Measurements from ENCODE around the gene INTS14.
"Not testable (repeated sequence)": the region's sequence is repeated elsewhere in the genome, so short reads cannot be mapped to it uniquely, and the experiment has no call there.

The INTS14 gene

GRCh38 chr15:65578904-65579728 lies 31.8 kb downstream of the INTS14 start:
- DNase-seq, result no peak

GRCh38 chr15:65577129-65577996 lies 33.6 kb downstream of the INTS14 start:
- no peak for DNase-seq

- DNase-seq, result no peak
Observed at GRCh38 chr15:65576664-65577063, 34.3 kb downstream of the INTS14 start.

GRCh38 chr15:65571971-65572370 lies 39.0 kb downstream of the INTS14 start:
- no peak for DNase-seq

GRCh38 chr15:65569728-65570127 lies 41.2 kb downstream of the INTS14 start:
- DNase-seq, result no peak

GRCh38 chr15:65561934-65562333 lies 49.0 kb downstream of the INTS14 start:
- no peak for DNase-seq

GRCh38 chr15:65559941-65560340 lies 51.0 kb downstream of the INTS14 start:
- DNase-seq, result no peak

- DNase-seq, result no peak
Observed at GRCh38 chr15:65558997-65559760, 51.8 kb downstream of the INTS14 start.

GRCh38 chr15:65558336-65558735 lies 52.6 kb downstream of the INTS14 start:
- DNase-seq, result no peak

- no peak for DNase-seq
Observed at GRCh38 chr15:65556622-65557021, 54.3 kb downstream of the INTS14 start.

GRCh38 chr15:65553691-65554090 lies 57.2 kb downstream of the INTS14 start:
- no peak for DNase-seq

- DNase-seq, result not testable (repeated sequence)
Observed at GRCh38 chr15:65552851-65553250, 58.1 kb downstream of the INTS14 start.

GRCh38 chr15:65551183-65551582 lies 59.7 kb downstream of the INTS14 start:
- DNase-seq, result no peak

GRCh38 chr15:65550681-65551098 lies 60.2 kb downstream of the INTS14 start:
- DNase-seq, result no peak

- not testable (repeated sequence) for DNase-seq
Observed at GRCh38 chr15:65549288-65549687, 61.6 kb downstream of the INTS14 start.

- no peak for DNase-seq
Observed at GRCh38 chr15:65547841-65548240, 63.1 kb downstream of the INTS14 start.

- no peak for DNase-seq
Observed at GRCh38 chr15:65541231-65541820, 69.6 kb downstream of the INTS14 start.

GRCh38 chr15:65540314-65540713 lies 70.6 kb downstream of the INTS14 start:
- DNase-seq, result no peak

GRCh38 chr15:65535192-65535591 lies 75.7 kb downstream of the INTS14 start:
- no peak for DNase-seq

- DNase-seq, result no peak
Observed at GRCh38 chr15:65533057-65533756, 77.7 kb downstream of the INTS14 start.

GRCh38 chr15:65532738-65533051 lies 78.2 kb downstream of the INTS14 start:
- no peak for DNase-seq
